SU-DHL-6 (cell line): Measurements from ENCODE around the gene SYS1.

ENCODE experiments used
- H2AFZ ChIP-seq: fragments of 200-600 bp; sonication (generic); 2 replicates; pipeline ENCODE4 v1.6.1; 2014; ENCODE audit warnings: low read depth, mild to moderate bottlenecking, moderate library complexity, mixed read lengths, antibody characterized with exemption, low read length; ENCODE audit not compliant: severe bottlenecking
- H3F3A ChIP-seq: fragments of 200-600 bp; shearing (Covaris generic); 2 replicates; pipeline ENCODE4 v1.6.0; 2016; ENCODE audit warnings: antibody characterized with exemption, mild to moderate bottlenecking; ENCODE audit not compliant: insufficient read depth
- H3K27ac ChIP-seq: fragments of 200-600 bp; sonication (generic); 2 replicates; pipeline ENCODE4 v1.5.1; 2016; ENCODE audit warnings: low read depth, mild to moderate bottlenecking, low read length, moderate library complexity, mixed read lengths
- H3K27me3 ChIP-seq: fragments of 200-600 bp; sonication (generic), shearing (Covaris generic); 2 replicates; pipeline ENCODE4 v1.6.0; 2014; ENCODE audit warnings: mild to moderate bottlenecking, low read length
- H3K36me3 ChIP-seq: fragments of 200-600 bp; sonication (generic); 2 replicates; pipeline ENCODE4 v1.6.1; 2014; ENCODE audit warnings: mild to moderate bottlenecking, low read length, mixed read lengths
- H3K4me2 ChIP-seq: fragments of 300-600, 200-600 bp; shearing (Covaris generic), sonication (generic); 2 replicates; pipeline ENCODE4 v1.6.0; 2014; ENCODE audit warnings: low read length, low read depth, mild to moderate bottlenecking; ENCODE audit not compliant: poor library complexity, severe bottlenecking
- H3K4me3 ChIP-seq: fragments of 200-600 bp; sonication (generic); 2 replicates; pipeline ENCODE4 v1.5.1; 2014; ENCODE audit warnings: antibody characterized with exemption, low read length, mild to moderate bottlenecking, mixed read lengths; ENCODE audit not compliant: insufficient read depth, poor library complexity, severe bottlenecking
- H3K79me2 ChIP-seq: fragments of 200-600 bp; sonication (generic); 2 replicates; pipeline ENCODE4 v1.6.1; 2014; ENCODE audit warnings: mild to moderate bottlenecking, low read length, moderate library complexity; ENCODE audit not compliant: insufficient read depth
- H3K9ac ChIP-seq: fragments of 200-600 bp; sonication (generic); 2 replicates; pipeline ENCODE4 v1.7.0; 2014; ENCODE audit warnings: mild to moderate bottlenecking, low read length
- H3K9me2 ChIP-seq: fragments of 200-600 bp; sonication (generic); replicated peaks from 2 replicates; pipeline ENCODE4 v1.6.1; 2014; ENCODE audit warnings: low read length; ENCODE audit not compliant: insufficient read depth
- H3K9me3 ChIP-seq: fragments of 200-600 bp; sonication (generic); 2 replicates; pipeline ENCODE4 v1.6.1; 2014; ENCODE audit warnings: low read length, mixed read lengths; ENCODE audit not compliant: insufficient read depth
- H4K20me1 ChIP-seq: fragments of 200-600 bp; sonication (generic); 2 replicates; pipeline ENCODE4 v1.6.1; 2014; ENCODE audit warnings: low read depth, mild to moderate bottlenecking, antibody characterized with exemption, low read length, moderate library complexity, mixed read lengths
- CTCF ChIP-seq: fragments of 200-600 bp; sonication (generic); IDR thresholded peaks from one replicate; pipeline ENCODE4 v1.5.1; 2017; ENCODE audit warnings: antibody characterized with exemption, mild to moderate bottlenecking, low read length, moderate library complexity; ENCODE audit not compliant: insufficient read depth, poor library complexity, severe bottlenecking
- EZH2phosphoT487 ChIP-seq: fragments of 200-600 bp; sonication (generic), shearing (Covaris generic); conservative IDR thresholded peaks from 2 replicates; pipeline ENCODE4 v1.6.1; 2018; ENCODE audit warnings: mild to moderate bottlenecking, antibody characterized with exemption, low read length, moderate library complexity, mixed read lengths

Gene SYS1

DNA sequence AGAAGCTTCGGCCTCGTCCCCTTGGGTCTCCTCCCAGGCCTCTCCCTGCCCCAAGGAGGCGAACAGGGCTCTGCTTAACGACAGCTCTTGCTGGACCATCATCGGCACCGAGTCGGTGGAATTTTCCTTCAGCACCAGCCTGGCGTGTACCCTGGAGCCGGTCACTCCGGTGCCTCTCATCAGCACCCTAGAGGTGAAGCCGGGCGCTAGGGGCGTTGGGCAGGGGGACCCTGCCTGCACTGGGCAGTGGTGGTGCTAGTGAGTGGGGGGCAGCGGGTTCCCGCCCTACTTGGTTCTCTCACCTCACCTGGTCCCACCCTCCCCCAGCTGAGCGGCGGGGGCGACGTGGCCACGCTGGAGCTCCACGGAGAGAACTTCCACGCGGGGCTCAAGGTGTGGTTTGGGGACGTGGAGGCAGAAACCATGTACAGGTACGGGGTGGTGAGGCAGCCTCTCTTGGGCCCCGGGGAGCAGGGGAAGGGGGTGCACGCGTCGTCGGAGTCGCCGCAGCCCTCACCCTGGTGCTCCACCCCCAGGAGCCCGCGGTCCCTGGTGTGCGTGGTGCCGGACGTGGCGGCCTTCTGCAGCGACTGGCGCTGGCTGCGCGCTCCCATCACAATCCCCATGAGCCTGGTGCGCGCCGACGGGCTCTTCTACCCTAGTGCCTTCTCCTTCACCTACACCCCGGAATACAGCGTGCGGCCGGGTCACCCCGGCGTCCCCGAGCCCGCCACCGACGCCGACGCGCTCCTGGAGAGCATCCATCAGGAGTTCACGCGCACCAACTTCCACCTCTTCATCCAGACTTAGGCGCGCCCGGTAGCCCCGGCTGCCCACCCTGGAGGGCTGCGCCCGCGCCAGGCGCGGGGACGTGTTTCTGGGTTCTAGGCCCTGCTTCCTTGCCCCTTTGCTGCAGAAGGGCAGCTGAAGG is 46.5 kb upstream of the SYS1 start:
- H3K9me2 ChIP-seq = no peaks in the 10 kb centered on the region
- TF ChIP-seq CTCF (no peak), EZH2phosphoT487 (no peak)
- H3K9me3 ChIP-seq = no peaks in the 10 kb centered on the region
- no peaks in the 10 kb centered on the region for H4K20me1 ChIP-seq
- H3K4me3 ChIP-seq = no peak overlapping the region
- H3F3A ChIP-seq = peaks cover 9% of the 10 kb centered on the region
- H3K4me2 ChIP-seq = no peak overlapping the region
- H3K27ac ChIP-seq = no peak overlapping the region
- H3K36me3 ChIP-seq = no peaks in the 10 kb centered on the region
- H3K27me3 ChIP-seq = no peaks in the 10 kb centered on the region
- no peak overlapping the region for H2AFZ ChIP-seq
- no peaks in the 10 kb centered on the region for H3K79me2 ChIP-seq
- H3K9ac ChIP-seq = no peak overlapping the region

GRCh38 chr20:45317826-45318225 is 45.1 kb upstream of the SYS1 start:
- Histone ChIP-seq H3K36me3 (no peaks in the 10 kb centered on the region), H3K9ac (no peak overlapping the region), H3K4me2 (no peak overlapping the region), H3K79me2 (no peaks in the 10 kb centered on the region), H3K9me2 (no peaks in the 10 kb centered on the region), H3K4me3 (no peak overlapping the region), H3K27ac (no peak overlapping the region), H4K20me1 (no peaks in the 10 kb centered on the region), H2AFZ (no peak overlapping the region), H3K9me3 (no peaks in the 10 kb centered on the region), H3F3A (peaks cover 19% of the 10 kb centered on the region), H3K27me3 (no peaks in the 10 kb centered on the region)
- TF ChIP-seq EZH2phosphoT487 (no peak), CTCF (no peak)

DNA sequence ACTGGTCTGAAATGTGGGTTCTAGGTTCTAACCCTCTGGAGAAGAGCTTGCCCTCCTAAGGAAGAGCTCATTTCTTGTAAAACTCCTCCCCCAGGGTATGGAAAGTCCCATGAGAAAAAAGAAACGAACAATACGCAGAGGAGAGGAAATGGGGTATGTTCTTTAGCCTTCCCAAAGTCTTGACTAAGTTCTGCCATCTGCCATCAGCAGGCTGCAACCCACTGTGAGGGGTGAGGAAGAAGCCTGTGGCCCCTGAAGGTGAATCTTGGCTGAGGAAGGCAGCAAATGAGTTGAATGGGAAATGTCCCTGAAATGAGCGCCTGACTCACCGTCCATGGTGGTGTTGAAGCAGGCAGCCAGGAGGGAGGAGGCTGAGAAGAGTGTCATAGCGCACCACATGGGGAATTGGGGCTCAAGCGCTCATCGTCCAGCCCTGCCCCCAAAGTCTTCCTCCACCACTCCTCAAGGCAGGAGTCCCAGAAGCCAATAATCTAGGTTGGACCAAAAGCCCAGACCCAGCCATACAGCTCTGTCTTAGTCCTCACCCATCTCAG is 44.5 kb upstream of the SYS1 start:
- Histone ChIP-seq H4K20me1 (no peaks in the 10 kb centered on the region), H3F3A (peaks cover 19% of the 10 kb centered on the region), H3K27ac (no peak overlapping the region), H3K4me3 (no peak overlapping the region), H3K9me2 (no peaks in the 10 kb centered on the region), H3K9me3 (no peaks in the 10 kb centered on the region), H3K79me2 (no peaks in the 10 kb centered on the region), H3K27me3 (no peaks in the 10 kb centered on the region), H3K4me2 (no peak overlapping the region), H3K36me3 (no peaks in the 10 kb centered on the region), H3K9ac (no peak overlapping the region), H2AFZ (no peak overlapping the region)
- TF ChIP-seq CTCF (no peak), EZH2phosphoT487 (no peak)
